Amniotic stem cell (primary cell): ENCODE results near the gene MOXD1.
A peak's percentile ranks its signal among the peaks of the same experiment; 100 is the strongest.

Experiments
- DNase-seq: peaks from one replicate; lab custom pipeline; 2025; lab: John Stamatoyannopoulos, UW

MOXD1 gene

GRCh38 chr6:132400883-132401617, at the start of gene MOXD1:
Gene MOXD1, minus strand, starts transcription at chr6:132401475. Its CDS starts 49 bp downstream, at chr6:132401426.
- DNase-seq, result no peak

- DNase-seq, result no peak
Observed at GRCh38 chr6:132446855-132447241, 45.6 kb upstream of the MOXD1 start.

- DNase-seq, result no peak
Observed at GRCh38 chr6:132446141-132446854, 45.0 kb upstream of the MOXD1 start.

- peak; percentile 19 for DNase-seq
Observed at GRCh38 chr6:132445201-132445951, 44.1 kb upstream of the MOXD1 start.

- DNase-seq, result no peak
Observed at GRCh38 chr6:132443206-132443605, 41.9 kb upstream of the MOXD1 start.

- DNase-seq, result no peak
Observed at GRCh38 chr6:132430110-132430509, 28.8 kb upstream of the MOXD1 start.

GRCh38 chr6:132425176-132425575, 23.9 kb upstream of the MOXD1 start:
- DNase-seq, result no peak

GRCh38 chr6:132423839-132424238, 22.6 kb upstream of the MOXD1 start:
- DNase-seq, result no peak

GRCh38 chr6:132418235-132418965, 17.1 kb upstream of the MOXD1 start:
- no peak for DNase-seq

GRCh38 chr6:132414761-132415160, 13.5 kb upstream of the MOXD1 start:
- DNase-seq, result no peak

GRCh38 chr6:132414322-132414721, 13.0 kb upstream of the MOXD1 start:
- DNase-seq, result no peak

- no peak for DNase-seq
Observed at GRCh38 chr6:132413499-132413802, 12.2 kb upstream of the MOXD1 start.

- no peak for DNase-seq
Observed at GRCh38 chr6:132412656-132413498, 11.6 kb upstream of the MOXD1 start.

GRCh38 chr6:132411296-132411695, 10.0 kb upstream of the MOXD1 start:
- no peak for DNase-seq

GRCh38 chr6:132410830-132411229, 9.6 kb upstream of the MOXD1 start:
- DNase-seq, result no peak

- no peak for DNase-seq
Observed at GRCh38 chr6:132405143-132405915, 4.1 kb upstream of the MOXD1 start.

GRCh38 chr6:132404736-132405135, 3.5 kb upstream of the MOXD1 start:
- DNase-seq, result no peak

GRCh38 chr6:132404330-132404729, 3.1 kb upstream of the MOXD1 start:
- DNase-seq, result no peak

- DNase-seq, result no peak
Observed at GRCh38 chr6:132401618-132402285, 477 bp upstream of the MOXD1 start.

- no peak for DNase-seq
Observed at GRCh38 chr6:132400555-132400882, 756 bp downstream of the MOXD1 start.
